ENCODE measurements around the gene KLHL29. TPM values are rescaled to one million over a fixed set of nuclear protein-coding genes. Genes with fewer than 3 reads are reported as not detected.

KLHL29 gene
- polyA plus RNA-seq, 3 donors = 1.4 to 10.2 (median 4.6) TPM

DNA sequence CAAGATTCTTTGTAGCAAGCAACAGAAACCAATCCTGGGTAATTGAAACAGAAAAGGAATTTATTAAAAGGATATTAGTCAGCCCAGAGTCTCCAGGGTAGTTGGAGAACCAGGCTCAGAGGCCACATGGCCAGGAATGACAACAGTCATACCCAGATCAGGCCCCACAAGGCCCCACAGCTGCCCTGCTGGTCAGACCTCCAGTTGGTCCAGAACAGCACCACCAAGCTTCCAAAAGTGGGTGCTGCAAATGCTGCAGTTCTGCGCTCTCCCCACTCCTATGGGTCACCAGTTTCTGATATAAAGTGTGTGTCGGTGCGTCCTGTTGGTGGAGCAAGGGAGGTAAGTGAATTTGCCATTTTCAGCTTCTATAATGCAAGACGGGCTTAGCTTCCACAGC is 29.9 kb downstream of the KLHL29 start:
- no peak overlapping the region for H3K27ac ChIP-seq (ENCODE audit: low read depth, low read length)
- 75 to 95% (median 94%) methylated on average over 4 of the region's 4 CpGs for WGBS, 3 donors

DNA sequence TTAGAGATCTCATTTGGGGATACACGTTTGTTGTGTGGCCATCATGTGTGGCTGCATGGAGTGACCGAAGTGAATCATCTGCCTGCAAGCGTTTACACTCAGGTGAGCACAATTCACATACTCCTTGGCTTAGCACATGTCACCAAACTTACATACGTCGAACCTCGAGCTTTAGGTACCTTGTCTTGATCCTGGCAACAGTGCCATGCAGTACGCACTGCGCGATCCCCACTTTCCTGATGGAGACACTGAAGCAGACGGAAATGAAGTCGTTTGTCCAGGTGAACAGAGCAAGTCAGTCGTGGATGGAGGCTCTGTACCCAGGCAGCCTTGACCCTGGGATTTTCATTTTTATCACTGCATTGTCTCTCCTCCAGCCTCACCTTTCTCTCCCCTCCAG is 32.3 kb downstream of the KLHL29 start:
- WGBS, 3 donors = 85 to 94% (median 91%) methylated on average over 12 of the region's 12 CpGs
- H3K27ac ChIP-seq (ENCODE audit: low read depth, low read length) = no peak overlapping the region

GRCh38 chr2:23418056-23418455 is 33.1 kb downstream of the KLHL29 start:
- H3K27ac ChIP-seq (ENCODE audit: low read depth, low read length) = no peak overlapping the region
- 87 to 90% (median 88%) methylated on average over 5 of the region's 5 CpGs for WGBS, 3 donors

DNA sequence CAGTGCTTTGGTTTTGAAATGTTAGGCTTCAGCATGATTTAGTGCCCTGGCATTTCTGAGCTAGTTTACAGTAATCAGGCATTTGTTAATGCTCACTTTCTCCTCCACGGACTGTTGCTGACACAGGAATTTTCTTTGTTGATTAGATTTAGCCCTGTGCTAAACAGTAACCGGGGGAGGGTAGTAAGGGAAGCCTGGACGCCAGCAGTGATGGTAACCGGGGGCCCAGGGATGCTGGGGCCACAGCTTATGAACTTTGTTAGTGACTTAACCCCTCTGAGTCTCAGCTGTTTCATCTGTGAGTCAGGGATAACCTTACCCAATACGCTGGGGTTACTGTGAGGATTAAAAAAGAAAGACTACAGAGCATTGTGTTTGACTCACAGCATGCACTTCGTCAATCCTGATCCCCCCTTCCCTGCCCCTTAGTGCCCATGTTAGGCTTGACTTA is 33.5 kb downstream of the KLHL29 start:
- H3K27ac ChIP-seq (ENCODE audit: low read depth, low read length) = no peak overlapping the region
- WGBS, 3 donors = 49 to 63% (median 58%) methylated on average over 6 of the region's 6 CpGs

GRCh38 chr2:23419171-23420090 is 34.5 kb downstream of the KLHL29 start:
- WGBS, 3 donors = 70 to 80% (median 79%) methylated on average over 25 of the region's 25 CpGs

DNA sequence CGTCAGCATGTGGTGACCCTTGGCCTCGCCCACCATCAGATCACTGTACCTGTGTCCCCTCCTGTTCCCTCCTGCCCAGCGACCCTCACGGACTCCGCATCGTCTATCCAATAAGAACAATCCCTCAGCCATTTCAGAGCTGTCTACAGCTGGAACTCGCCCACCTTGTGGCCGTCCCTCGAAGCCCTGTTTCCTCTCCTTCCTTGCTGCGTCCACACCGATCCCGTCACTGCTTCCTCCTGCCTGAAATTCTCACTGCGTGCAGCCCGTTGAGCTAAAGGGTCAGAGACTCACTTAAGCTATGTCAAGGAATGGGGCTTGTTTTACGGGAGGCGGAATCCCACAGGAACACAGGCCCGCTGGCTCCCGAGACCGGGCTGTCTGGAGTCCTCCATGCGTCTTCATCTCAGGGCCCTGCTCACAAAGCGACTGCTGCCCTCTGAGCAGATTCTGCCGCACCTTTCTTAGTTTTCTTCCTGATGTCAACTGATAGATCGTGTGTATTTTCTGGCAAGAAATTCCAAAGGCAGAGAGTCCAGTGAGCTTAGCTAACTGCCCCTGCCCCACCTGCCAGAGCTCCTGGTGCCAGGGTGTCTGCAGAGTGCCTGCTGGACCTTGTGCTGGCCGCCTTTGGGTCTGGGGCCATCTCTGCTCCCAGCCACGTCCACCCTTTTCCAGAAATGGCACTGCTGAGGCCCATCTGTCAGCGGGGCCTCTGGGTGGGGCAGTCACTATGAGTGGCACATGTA is 35.3 kb downstream of the KLHL29 start:
- 80 to 90% (median 87%) methylated on average over 26 of the region's 26 CpGs for WGBS, 3 donors
- no peak overlapping the region for H3K27ac ChIP-seq (ENCODE audit: low read depth, low read length)

More at GRCh38 chr2:23419171-23420090, 34.5 kb downstream of the KLHL29 start:
- H3K27ac ChIP-seq (ENCODE audit: low read depth, low read length) = no peak overlapping the region

DNA sequence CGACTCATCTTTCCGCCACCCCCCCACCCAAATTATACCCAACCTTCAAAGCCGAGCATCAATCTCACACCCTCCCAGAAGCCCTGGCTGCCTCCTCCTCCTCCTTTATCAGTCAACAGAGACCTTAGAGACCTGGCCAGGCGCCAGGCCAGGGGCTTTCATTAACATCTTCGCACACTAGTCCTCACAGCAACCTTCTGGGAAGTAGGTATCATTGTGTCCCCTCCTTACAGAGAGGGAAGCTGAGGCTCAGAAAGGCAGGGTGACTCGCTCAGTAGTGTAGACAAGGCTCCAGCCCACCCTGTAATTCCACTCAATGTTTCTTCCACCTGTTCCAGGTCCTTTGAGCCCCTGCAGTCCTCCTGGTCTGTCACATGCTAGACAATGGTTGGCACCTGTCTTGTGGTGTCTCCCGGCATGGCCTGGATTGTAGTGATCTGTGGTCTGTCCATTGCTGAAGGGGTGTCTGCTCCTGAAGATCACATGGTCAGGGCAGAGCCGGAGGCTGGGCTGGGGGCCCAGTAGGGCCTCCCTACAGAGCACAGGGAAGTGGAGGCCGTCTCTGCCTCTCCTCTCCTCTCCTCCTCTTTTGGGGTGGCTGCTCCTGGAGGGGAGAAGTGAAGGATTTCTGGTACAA is 36.0 kb downstream of the KLHL29 start:
- WGBS, 3 donors = 80 to 86% (median 83%) methylated on average over 9 of the region's 9 CpGs
- no peak overlapping the region for H3K27ac ChIP-seq (ENCODE audit: low read depth, low read length)

- WGBS, 3 donors = 74 to 89% (median 86%) methylated on average over 11 of the region's 11 CpGs
- H3K27ac ChIP-seq (ENCODE audit: low read depth, low read length) = no peak overlapping the region
Measured at GRCh38 chr2:23422089-23423061, 37.4 kb downstream of the KLHL29 start.

DNA sequence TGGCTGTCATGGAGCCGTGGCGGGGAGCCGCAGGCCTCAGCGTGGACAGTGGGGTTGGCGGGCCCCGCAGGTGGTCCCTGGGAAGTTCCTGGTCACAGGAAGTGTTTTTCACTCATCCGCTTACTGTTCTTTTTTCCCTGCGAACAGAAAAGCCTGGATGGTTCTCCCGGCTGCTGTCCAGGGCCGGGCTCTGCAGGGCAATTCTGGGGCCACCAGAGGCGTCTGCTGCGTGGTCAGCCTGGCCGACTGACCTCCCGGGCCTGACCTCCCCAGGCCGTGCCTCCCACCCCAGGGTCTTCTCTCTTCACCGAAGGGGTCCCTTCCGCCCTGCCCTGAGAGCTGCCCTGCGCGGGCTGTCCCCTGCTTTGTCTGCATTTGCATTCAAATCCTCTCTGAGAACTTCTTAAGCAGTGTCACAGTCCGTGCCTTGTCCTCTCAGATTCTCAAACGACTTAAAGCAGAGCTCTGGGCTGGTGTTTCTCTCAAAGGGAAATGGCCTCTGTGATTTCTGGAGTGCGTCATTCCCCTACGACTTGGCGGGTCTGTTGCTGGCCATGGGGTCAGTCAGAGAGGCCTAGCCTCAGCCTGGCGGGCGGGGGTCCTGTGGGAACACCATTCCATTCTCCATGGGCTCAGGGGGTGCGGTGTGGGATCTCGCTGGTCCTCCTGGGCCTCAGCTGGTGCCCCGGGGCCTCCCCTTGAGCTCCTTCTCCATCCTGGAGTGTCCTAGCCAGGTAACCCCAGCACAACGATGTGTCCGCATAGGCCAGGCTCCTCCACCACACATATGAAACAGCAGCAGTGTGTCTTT is 38.3 kb downstream of the KLHL29 start:
- H3K27ac ChIP-seq (ENCODE audit: low read depth, low read length) = no peak overlapping the region
- 81 to 90% (median 89%) methylated on average over 31 of the region's 31 CpGs for WGBS, 3 donors

DNA sequence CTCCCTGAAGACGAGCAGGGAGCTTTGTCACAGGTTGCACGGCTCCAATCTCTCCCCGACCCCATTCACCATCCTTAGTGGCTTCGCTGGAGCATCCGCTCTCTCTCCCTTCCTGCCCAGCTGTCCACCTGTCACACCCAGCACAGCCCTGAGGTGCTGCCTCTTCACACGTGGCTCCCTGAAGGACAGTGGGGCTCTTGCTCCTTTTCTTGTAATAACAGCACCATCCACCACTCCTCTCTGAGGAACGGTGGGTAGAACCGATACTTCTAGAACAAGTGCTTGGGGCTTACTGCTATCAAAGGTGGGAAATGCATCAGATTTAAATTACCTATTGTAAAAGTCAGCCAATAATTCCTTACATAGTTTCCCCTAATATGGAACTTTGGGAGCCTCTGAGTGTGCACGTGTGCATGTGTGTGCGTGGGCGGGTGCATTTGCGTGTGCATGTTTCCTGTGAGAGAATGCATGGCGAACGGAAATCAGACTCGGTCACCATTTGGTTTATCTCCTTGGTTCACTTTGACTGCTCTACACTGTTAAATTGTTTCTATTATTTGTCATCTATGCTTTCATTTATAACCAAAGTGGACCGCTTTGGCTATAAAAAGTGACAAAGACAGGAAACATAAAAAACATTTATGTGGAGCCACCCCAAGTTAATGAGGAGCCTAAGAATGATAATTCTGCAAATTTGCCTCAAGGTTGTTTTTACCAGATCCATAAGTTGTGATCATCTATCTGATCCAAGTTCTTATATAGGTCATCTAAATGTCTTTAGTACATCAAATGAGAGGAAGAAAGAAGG is 39.1 kb downstream of the KLHL29 start:
- no peak overlapping the region for H3K27ac ChIP-seq (ENCODE audit: low read depth, low read length)
- WGBS, 3 donors = 81 to 87% (median 83%) methylated on average over 16 of the region's 16 CpGs

DNA sequence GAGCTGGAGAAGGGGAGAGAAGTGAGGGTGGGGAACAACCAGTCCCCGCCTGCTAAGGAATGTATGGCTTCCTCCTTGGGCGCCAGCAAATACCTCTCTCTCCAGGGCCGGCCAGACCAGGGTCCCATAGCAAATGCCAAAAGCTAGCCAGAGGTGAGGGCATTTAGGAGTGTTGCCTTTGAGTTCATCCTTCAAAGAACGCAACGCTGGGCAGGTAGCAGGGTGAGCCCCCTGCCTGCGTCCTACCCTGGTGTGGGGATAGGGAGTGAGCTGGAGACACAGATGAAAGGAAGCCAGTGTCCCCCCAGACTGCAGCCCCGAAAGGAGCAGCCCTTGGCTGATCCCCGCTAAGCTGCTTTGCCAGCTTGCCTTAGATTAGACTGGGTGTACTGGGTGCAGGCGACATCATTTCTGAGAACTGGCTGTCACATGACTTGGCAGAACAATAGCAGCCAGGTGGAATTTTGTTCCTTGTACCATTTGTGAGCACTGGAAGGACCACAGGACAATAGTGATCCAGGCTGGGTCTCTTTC is 40.4 kb downstream of the KLHL29 start:
- WGBS, 3 donors = 63 to 88% (median 78%) methylated on average over 9 of the region's 9 CpGs
- H3K27ac ChIP-seq (ENCODE audit: low read depth, low read length) = no peak overlapping the region

GRCh38 chr2:23425885-23426262 is 40.9 kb downstream of the KLHL29 start:
- 79 to 95% (median 93%) methylated on average over 3 of the region's 3 CpGs for WGBS, 3 donors
- no peak overlapping the region for H3K27ac ChIP-seq (ENCODE audit: low read depth, low read length)

- WGBS, 3 donors = 72 to 77% (median 72%) methylated on average over 12 of the region's 12 CpGs
- no peak overlapping the region for H3K27ac ChIP-seq (ENCODE audit: low read depth, low read length)
Measured at GRCh38 chr2:23426263-23426905, 41.4 kb downstream of the KLHL29 start.

DNA sequence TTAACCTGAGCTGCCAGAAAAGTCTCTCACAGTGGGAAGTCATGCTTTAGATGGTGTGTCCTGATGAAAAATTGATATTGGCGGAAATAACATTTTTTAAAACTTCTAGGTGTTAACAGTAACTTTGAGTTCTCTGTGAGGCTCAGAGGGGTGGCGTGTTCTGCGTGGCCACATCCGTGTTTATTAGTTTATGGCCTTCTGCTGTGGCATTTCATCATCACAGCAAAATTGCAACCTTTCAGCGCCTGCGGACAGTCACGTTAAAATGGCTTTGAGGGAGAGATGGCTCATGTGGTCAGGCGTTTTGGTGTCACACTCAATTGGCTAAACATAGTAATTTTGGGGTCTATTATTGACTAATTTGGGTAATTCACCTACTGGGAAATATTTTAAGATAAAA is 42.4 kb downstream of the KLHL29 start:
- WGBS, 3 donors = 88 to 93% (median 91%) methylated on average over 8 of the region's 8 CpGs

DNA sequence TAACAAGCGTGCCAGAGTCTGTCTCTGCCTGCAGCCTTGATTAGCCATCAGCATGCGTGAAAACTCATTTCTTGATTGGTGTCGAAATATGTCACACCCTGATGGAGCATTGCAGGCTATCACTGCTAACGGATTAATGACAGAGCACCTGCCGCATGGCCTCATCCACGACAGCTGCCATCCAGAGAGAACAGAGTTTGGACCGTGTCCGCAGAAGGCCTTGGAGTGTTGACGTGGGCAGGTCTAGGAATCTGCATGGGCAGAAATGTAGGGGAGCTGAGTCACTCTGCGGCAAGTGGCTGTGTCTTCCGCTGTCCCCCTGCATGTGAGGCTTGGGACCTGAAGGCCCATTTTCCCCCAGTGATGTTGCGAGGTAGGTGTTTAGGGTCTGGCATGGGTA is 43.0 kb downstream of the KLHL29 start:
- H3K27ac ChIP-seq (ENCODE audit: low read depth, low read length) = no peak overlapping the region

More for the DNA sequence above, 42.4 kb downstream of the KLHL29 start:
- H3K27ac ChIP-seq (ENCODE audit: low read depth, low read length) = no peak overlapping the region

GRCh38 chr2:23429036-23429435 is 44.1 kb downstream of the KLHL29 start:
- 72 to 95% (median 83%) methylated on average over 6 of the region's 6 CpGs for WGBS, 3 donors
- H3K27ac ChIP-seq (ENCODE audit: low read depth, low read length) = no peak overlapping the region

More for the DNA sequence above, 43.0 kb downstream of the KLHL29 start:
- WGBS, 3 donors = 75 to 93% (median 91%) methylated on average over 12 of the region's 12 CpGs
